Activated effector memory CD4-positive, alpha-beta T cell treated with anti-CD3 and anti-CD28 coated beads, Interleukin-2, amount 50 U/mL, for 16 hours (primary cell): ENCODE measurements around the gene NPR2.
A peak's percentile ranks its signal among the peaks of the same experiment; 100 is the strongest.

ENCODE experiments used
- DNase-seq: peaks from one replicate; pipeline ENCODE4 v3.0.0-alpha.2; 2020

NPR2 gene

DNA sequence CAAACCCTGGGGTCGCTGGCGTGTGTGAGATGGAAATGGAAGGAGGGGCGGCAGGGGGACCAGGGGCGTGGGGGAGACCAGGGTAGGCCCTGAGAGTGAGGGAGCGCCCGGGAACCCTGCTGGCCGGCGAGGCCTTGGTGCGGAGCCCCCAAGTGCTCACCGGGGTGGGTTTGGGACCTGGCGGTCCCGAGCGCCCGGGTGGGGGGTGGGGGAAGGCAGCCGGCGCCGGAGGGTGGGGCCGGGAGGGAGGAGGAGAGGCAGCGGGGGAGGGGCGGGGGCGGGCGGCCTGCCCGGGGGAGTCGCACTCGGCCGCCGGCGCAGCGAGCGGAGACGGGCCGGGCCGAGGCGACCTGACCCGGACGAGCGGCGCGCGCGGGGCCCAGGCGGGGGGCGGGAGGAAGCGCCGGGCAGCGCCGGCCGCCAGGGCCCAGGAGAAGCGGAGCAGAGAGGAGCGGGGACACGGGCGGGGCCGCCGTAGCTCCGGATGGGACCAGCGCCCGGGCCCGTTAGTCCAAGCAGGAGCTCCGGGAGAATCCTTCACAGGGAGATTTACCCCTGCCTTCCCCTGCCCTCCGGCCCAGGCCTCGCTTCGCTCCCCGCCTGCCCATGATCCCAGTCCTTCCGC, at the start of gene NPR2:
TSS of gene NPR2 (plus strand) at position 295 of the 625 bp plus-strand sequence. CDS start 818 bp downstream, outside the sequence.
- DNase-seq, result no peak

DNA sequence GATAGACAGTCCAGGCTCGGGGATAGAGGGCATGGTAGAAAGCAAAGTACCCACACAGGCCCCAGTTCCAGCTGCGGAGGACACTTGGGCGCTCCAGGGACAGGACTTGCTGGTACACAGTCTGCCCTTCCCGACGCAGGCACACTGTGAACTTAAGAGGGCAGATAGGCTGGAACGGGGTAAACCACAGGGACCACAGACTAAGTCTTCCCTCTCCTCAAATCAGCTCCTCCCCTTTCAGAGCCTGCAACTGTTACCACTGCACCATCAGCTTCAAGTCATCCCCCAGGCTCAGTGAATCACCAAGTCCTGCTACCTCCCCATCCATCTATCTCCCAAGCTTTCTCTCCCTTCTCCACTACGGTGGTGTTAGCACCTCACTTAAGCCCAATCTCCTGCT, 49.7 kb upstream of the NPR2 start:
- no peak for DNase-seq

DNA sequence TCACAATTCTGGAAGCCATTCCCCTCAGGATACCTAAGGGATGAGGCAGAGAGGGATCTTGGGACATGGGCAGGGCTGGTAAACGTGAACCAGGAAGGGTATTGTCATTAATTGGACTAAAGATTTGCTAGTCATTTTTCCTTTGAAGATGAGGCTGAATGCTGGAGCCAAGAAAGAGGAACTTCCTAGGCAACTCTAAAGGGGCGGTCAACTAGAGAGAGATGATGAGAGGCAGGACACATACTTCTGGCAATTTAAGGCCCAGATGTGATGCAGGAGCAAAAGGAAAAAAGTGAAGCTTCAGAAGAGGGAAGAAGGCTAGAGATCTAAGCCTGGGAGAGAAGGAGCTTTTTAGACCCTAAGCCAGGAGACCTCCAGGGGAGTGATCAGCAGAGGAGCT, 47.9 kb upstream of the NPR2 start:
- no peak for DNase-seq

DNA sequence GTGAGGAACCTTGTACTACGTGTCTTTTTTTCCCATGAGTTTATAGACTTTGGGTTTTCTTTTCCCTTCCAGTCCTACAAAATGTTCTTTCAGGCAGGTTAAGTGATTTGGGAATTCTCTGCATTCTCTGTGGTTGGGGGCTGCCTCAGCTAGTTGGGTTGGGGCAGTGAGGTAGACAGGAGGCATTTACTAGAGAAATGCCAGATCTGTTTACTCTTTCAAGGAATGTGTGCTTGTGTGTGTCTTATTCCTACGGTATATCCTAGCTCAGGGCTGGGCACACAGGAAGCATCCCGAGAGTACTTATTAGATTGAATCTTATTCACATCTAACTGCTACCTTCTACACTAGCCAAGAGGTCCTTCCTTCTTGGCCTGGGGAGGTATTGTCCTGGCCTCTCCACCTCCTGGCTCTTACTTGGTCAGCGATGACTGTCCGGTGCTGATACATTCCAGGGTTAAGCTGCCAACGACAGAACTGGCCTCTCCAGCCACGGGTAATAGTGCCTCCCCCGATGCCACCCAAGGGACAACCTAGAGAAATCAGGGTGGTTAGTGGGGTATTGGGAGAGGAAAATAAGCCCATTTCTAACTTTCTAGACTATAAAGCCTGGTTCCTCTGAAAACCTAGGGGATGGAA, 47.4 kb upstream of the NPR2 start:
- no peak for DNase-seq

DNA sequence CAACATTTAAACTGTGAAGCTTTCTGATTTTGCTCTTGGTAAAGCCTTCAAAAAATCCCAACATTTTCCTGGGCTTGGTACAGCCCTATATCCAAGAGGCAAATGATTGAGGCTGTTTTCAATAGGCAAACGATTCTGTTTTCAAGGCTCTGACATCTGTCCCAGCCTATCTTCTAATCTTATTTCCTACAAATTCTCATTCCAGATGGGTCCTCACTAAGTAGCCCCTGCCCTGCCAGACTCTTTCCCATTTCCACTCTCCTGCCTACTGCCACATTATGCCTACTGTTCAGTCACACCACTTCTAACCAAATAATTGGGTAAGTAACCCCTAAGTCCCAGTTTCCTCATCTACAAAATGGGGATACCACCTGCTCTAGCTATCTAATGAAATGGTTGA, 45.8 kb upstream of the NPR2 start:
- no peak for DNase-seq

GRCh38 chr9:35746583-35746982, 44.8 kb upstream of the NPR2 start:
- no peak for DNase-seq

- peak; percentile 66 for DNase-seq
Measured at GRCh38 chr9:35748242-35748857, 43.0 kb upstream of the NPR2 start.

GRCh38 chr9:35748858-35749514, 42.4 kb upstream of the NPR2 start, which contains the start of the genes GBA2 and RGP1:
Gene GBA2, minus strand, starts transcription at chr9:35749228. Its CDS starts 524 bp downstream, at chr9:35748704.
Gene RGP1, plus strand, starts transcription at chr9:35749287. Its CDS starts 469 bp downstream, at chr9:35749756.
- peak; percentile 91 for DNase-seq

DNA sequence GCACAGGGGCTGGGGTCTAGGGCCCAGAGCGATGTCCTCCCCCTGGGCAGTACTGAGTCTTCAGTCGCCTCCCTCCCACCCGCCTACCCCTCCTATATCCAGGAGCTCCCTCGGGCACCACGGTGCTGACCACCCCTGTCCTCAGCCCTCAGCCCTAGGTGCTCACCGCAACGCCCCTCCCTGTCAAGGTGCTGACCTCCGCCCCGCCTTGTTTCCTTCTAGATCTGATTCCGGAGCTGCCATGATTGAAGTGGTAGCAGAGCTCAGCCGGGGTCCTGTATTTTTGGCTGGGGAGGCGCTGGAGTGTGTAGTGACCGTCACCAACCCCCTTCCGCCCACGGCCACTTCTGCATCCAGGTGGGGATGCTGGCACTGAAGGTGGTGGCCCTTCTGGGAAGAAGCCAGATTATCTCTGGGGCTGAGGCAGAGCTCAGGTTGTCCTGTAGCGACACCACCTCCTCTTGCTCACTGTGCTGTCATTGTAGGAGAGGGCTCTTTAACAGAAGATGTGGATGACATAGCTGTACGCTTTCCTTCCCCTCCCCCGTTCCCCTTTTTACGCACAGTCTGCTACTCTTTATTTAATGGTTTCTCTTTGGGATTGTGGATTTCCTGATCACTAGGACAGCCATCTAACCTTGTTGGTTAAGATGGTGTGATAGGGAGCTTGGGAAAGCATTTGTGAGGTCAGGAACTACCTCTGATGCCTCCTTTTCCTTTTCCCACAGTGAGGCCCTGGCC, 41.7 kb upstream of the NPR2 start:
- peak; percentile 82 for DNase-seq

GRCh38 chr9:35750256-35750531, 41.2 kb upstream of the NPR2 start:
- DNase-seq, result no peak

DNA sequence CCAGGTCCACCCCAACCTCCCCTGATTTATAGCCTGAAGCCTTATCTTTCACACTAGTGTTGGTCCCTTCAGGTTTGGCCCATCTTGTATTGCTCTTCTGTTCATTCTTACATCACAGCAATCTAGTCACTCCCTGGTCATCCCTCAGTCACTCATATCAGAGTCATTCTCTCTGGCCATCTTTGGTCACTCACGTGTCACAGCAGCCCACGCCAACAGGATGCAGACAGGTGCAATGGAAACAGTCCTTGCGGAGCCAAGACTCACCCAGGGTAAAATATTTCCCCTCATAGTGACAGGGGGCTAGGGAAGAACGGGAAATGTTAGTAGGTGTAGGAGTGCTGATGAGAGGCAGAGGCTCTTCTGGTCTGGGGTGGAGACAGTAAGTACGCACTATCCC, 37.9 kb upstream of the NPR2 start:
- DNase-seq, result no peak

- no peak for DNase-seq
Measured at GRCh38 chr9:35754264-35754663, 37.1 kb upstream of the NPR2 start, which contains the start of gene MSMP. Gene MSMP, minus strand, starts transcription at chr9:35754276. Its CDS starts 147 bp downstream, at chr9:35754129.

DNA sequence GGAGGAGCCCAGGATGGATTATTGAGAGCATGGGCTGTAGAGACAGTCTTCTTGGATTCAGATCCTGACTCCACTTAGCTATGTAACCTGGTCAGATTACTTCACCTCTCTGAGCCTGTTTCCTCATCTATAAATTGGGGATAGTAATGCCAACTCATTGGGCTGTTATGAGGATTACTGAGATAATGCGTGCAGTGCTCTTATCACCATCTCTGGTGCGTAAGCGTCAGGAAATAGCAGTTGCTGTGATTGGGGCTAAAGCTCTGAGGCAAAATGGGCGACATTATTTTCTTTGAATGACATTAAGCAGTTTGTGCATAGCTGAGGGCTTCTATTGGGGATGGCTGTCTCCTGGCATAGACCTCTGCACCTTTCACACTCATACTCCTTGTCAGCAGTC, 36.3 kb upstream of the NPR2 start:
- DNase-seq, result no peak

DNA sequence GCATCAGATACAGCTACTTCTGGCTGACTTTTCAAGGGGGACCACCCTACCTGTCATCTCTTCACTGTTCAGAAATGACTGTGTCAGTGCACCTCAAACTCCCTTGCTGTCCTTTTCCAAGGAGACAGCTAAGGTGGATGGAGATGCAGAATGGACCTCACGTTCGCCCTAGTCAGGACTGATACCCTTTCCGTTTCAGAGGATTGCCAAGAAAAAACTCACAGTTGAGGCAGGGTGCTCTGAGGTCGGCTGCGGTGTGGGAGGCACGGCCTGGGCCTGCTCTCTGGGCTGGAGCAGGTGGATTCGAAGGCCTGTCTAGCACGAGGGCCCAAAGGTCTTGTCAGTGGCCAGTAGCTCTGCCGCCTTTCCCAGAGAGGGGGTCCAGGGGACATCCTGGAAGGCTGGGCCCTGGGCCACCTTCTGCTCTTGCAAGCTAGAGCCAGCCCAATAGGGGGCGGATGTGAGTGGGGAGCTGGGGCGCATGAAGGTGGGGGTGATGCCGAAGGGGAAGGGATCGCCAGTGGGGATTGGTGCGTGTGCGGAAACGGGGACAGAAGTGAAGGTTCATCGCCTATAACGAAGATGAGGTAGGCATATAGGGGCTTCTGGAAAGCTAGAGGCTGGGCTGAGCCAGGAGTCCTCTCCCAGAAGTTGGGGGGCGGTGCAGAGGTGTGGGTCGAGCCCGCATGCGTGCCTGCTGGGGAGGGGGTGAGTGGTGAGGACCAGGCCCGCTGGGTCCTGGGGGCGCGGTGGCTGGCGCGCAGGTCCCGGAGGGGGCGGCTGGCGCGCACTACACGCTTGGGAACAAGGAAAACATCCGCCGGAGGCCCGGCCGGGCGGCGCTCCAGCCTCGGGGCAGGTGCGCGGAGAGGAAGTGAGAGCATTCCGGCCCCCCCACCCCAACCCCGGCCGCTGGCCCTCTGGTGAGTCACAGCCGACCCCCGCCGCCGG, 34.8 kb upstream of the NPR2 start:
- peak; percentile 91 for DNase-seq

- no peak for DNase-seq
Measured at GRCh38 chr9:35757226-35757891, 34.0 kb upstream of the NPR2 start.

GRCh38 chr9:35757892-35758275, 33.5 kb upstream of the NPR2 start:
- no peak for DNase-seq

DNA sequence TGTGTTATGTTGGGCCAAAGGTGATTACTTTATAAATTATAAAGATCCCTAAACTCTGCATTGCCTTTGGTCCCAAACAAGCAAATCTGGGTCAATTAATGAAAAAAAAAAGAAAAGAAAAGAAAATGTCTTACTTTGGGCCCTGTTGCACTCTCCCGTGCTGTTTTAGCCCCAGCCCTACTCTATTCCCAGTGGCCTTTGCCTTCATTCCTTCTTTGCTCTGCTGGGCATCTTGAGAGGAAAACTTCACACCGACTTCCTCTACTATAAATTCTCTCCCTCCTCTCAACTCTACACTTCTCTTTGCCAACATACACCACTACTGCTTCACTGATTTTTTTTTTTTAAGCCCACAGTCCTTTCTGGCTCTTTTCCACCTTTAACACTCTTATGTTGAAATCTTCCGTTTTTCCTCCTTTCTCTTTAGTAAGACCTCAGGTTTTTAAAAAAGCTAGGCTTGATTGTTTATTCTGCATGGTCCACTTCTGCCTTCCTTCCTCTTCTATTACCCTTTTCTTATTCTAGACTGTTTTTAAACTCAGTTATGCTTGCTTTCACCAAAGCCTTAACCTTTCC, 32.8 kb upstream of the NPR2 start:
- no peak for DNase-seq

- DNase-seq, result no peak
Measured at GRCh38 chr9:35759795-35760194, 31.6 kb upstream of the NPR2 start.

GRCh38 chr9:35760651-35761050, 30.7 kb upstream of the NPR2 start:
- no peak for DNase-seq

- DNase-seq, result no peak
Measured at GRCh38 chr9:35763181-35763580, 28.2 kb upstream of the NPR2 start.

- no peak for DNase-seq
Measured at GRCh38 chr9:35763803-35764202, 27.6 kb upstream of the NPR2 start.
